Measurements from ENCODE around the gene HOXD12. TPM values are rescaled to one million over a fixed set of nuclear protein-coding genes. Genes with fewer than 3 reads are reported as not detected.

The HOXD12 gene
- total RNA-seq, 6 experiments from 2014 or later = not detected

- Histone ChIP-seq H3K27ac (no peak overlapping the region), H3K4me3 (no peak overlapping the region), H3K27me3 (peaks cover 21 to 91% of the 10 kb centered on the region in 2 donors), H3K9me3 (no peaks in the 10 kb centered on the region), H3K4me1 (no peaks in the 10 kb centered on the region), H3K36me3 (no peaks in the 10 kb centered on the region)
- TF ChIP-seq CTCF (IDR thresholded peaks at IDR 0.05) (no peak), POLR2A (IDR thresholded peaks at IDR 0.05) (no peak)
- ATAC-seq (no peak), DNase-seq (no peak)
- intact Hi-C loops (cut with DNase I) = no loop called here
- 15% methylated on average over 13 of the region's 16 CpGs for WGBS (ENCODE audit: insufficient coverage, low coverage, low lambda C conversion rate, missing lambda C conversion rate)
These were observed 15.5 kb downstream of the HOXD12 start for GRCh38 chr2:176114930-176115625.

- H3K4me3 ChIP-seq = no peak within 1 kb of the TSS
- H3K27ac ChIP-seq = no peak within 1 kb of the TSS
- ATAC-seq (peak in 1 of 4 donors; percentile 20), DNase-seq (no peak)
- 3% methylated on average over 13 of the region's 66 CpGs for WGBS (ENCODE audit: insufficient coverage, low coverage, low lambda C conversion rate, missing lambda C conversion rate)
- no peaks in the 10 kb centered on the region for H3K4me1 ChIP-seq
- TF ChIP-seq CTCF (IDR thresholded peaks at IDR 0.05) = no peak
- TF ChIP-seq POLR2A (IDR thresholded peaks at IDR 0.05) = no peak
- no peaks in the 10 kb centered on the region for H3K36me3 ChIP-seq
- intact Hi-C loops (cut with DNase I) = no loop called here
- peaks cover 30 to 87% of the 10 kb centered on the region in 2 donors for H3K27me3 ChIP-seq
- no peaks in the 10 kb centered on the region for H3K9me3 ChIP-seq
These were observed 16.6 kb downstream of the HOXD12 start, which contains the start of gene HOXD10 for GRCh38 chr2:176115883-176116813. Gene HOXD10, plus strand, starts transcription at chr2:176116778. Its CDS starts 56 bp downstream, at chr2:176116834.

GRCh38 chr2:176117162-176117822 lies 17.7 kb downstream of the HOXD12 start:
- 17% methylated on average over 11 of the region's 40 CpGs for WGBS (ENCODE audit: insufficient coverage, low coverage, low lambda C conversion rate, missing lambda C conversion rate)
- Histone ChIP-seq H3K27me3 (peaks cover 35 to 89% of the 10 kb centered on the region in 2 donors), H3K9me3 (no peaks in the 10 kb centered on the region), H3K4me1 (peaks cover 0 to 1% (median 0%) of the 10 kb centered on the region in 4 donors), H3K4me3 (no peak overlapping the region), H3K27ac (no peak overlapping the region), H3K36me3 (no peaks in the 10 kb centered on the region)
- ATAC-seq = no peak
- no peak for DNase-seq
- intact Hi-C loops (cut with DNase I) = no loop called here
- TF ChIP-seq CTCF (IDR thresholded peaks at IDR 0.05) (no peak), POLR2A (IDR thresholded peaks at IDR 0.05) (no peak)

- intact Hi-C loops (cut with DNase I) = no loop called here
- WGBS (ENCODE audit: insufficient coverage, low coverage, low lambda C conversion rate, missing lambda C conversion rate) = 8% methylated on average over 10 of the region's 11 CpGs
- H3K4me1 ChIP-seq = peaks cover 0 to 7% (median 0%) of the 10 kb centered on the region in 4 donors
These were observed 18.3 kb downstream of the HOXD12 start for GRCh38 chr2:176117823-176118371.

More at GRCh38 chr2:176117823-176118371, 18.3 kb downstream of the HOXD12 start:
- H3K36me3 ChIP-seq = no peaks in the 10 kb centered on the region
- peaks cover 39 to 89% of the 10 kb centered on the region in 2 donors for H3K27me3 ChIP-seq
- no peaks in the 10 kb centered on the region for H3K9me3 ChIP-seq
- no peak for ATAC-seq
- no peak overlapping the region for H3K27ac ChIP-seq
- TF ChIP-seq CTCF (IDR thresholded peaks at IDR 0.05) (no peak), POLR2A (IDR thresholded peaks at IDR 0.05) (no peak)
- no peak overlapping the region for H3K4me3 ChIP-seq
- no peak for DNase-seq
